HG02588 (cell line): ENCODE measurements around the gene AATK.

ENCODE experiments used
- ATAC-seq: cut with Tn5 transposase; IDR thresholded peaks from one replicate; pipeline ENCODE4 v1.9.1; 2021; ENCODE audit warnings: mild to moderate bottlenecking, moderate library complexity; ENCODE audit not compliant: unreplicated experiment

AATK gene

DNA sequence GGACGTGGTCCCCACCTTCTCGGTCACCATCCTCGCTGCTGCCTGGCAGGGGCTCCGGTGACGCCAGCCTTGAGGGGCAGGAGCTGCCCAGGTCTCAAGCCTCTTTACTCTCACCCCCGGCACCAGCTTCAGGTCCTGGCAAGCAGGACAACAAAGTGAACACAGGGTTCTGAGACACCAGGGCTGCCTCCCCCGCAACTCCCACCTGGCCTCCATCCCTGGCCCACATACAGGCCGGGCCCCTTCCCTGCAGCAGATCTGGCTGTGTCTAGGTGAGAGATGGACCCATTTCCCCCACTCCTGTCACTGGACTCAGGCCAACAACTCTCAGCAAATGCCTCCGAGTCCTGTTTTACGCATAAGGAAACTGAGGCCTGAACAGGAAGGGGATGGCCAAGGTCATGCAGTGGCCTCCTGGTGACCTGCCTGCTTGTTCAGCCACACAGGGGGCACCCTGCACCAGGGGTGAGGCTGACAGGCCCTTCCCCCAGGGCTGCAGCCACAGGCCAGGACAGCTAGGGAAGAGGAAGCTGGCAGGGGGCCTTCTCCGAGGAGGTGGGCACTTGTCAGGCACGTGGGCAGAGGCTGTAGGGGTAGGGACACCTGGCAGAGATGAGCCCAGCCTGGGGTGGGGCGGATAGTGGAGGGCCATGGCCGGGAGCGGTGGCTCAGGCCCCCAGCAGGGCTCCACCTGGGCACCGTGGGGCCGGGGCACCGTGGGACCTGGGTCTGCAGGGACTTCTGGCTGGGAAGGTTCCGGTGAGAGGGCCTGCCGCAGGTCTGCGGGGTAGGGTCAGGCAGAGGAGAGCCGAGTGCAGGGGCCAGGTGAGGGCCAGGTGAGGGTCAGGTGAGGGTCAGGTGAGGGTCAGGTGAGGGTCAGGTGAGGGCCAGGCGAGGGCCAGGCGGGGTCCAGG lies 47.5 kb downstream of the AATK start:
- no peak for ATAC-seq

DNA sequence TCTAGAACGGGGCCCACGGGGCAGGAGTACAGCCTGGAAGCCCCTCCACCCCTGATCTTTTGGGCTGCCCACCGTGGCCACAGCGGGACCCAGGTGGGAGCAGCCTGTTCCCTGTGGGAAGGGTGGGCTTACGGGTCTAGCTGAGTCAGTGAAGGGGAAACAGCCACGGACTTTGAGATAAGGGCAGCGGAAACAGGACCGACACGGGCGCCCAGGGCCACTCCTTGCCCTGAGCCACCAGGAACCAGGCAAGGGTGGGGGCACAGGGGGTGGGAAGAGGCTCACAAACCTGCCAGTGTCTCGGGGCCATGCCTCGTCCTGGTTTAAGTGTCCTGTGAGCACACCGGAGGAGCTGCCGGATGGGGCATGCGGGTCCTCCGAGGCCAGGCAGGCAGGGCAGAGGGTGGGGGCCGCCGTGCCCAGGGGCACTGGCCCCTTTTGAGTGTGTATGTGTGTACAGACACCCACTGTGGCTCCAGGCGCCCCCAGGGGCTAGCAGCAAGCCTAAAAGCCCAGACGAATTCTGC lies 48.3 kb downstream of the AATK start:
- no peak for ATAC-seq

DNA sequence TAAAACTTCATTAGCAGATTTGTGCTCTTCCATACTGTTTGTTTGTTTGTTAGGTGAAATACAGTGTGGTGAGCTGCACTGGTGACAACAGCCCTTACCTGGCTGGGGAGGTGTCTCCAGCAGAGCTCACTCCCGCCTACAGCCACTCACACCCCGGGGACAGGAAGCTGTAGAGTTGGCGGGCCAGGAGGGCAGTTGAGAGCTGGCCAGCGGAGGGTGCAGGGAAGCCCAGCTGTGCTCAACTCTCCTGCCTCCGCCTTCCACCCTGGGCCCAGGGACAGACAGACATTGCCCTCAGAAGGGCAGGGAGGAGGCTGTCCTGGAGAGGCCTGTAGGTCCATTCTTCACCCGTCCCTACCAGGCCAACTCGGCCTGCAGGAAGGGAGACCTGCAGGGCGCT lies 49.3 kb downstream of the AATK start:
- ATAC-seq = no peak

DNA sequence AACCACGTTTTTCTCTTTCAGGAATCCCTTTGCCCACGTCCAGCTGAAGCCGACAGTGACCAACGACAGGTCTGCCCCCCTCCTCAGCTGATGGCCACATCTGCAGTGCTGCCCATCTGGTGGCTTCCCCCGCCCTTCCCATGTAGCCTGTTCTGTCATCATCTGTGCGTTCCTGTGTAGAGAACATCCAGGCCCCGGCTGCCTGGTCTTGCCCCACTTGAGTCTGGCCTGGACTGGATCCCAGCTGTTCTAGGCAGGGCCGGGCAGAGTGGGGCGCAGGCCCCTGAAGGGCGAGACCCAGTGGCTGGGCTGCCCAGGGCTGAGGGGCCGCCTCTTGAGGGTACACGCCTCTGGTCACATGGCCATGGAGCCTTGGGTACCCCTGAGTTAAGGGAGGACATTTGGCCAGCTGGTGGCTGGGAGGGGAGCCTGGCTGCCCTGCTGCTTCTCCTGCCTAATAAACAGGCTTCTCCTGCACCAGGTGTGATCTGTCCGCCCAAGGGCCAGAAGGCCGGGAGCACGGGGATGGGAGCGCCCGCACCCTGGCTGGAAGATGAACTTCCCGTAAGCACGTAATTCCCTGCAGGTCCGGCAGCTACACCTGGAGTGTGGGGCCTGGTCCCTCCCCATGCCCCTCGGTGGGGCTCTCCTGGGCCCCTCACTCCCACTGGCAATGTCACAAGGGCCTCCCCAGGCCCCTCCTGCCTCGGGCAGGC lies 50.1 kb downstream of the AATK start:
- ATAC-seq = no peak

DNA sequence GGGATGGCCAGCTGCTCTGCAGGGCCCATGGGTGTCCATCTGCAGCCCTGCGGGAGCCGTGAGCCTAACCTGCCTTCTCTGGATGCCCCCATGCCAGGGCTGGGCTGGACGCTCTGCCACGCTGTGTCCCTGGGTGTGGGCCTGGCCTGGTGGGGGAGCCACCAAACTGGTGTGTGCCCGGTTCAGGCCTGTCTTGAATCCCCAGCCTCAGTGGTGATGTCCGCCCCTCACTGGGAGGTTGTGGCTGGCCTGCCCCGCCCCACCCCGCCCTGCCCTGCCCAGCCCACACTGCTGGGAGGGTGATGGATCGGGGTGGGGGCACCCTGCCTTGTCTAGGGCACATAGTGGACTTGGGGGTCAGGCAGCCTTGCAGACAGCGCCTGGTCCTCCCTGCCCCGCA lies 50.8 kb downstream of the AATK start:
- ATAC-seq = no peak

DNA sequence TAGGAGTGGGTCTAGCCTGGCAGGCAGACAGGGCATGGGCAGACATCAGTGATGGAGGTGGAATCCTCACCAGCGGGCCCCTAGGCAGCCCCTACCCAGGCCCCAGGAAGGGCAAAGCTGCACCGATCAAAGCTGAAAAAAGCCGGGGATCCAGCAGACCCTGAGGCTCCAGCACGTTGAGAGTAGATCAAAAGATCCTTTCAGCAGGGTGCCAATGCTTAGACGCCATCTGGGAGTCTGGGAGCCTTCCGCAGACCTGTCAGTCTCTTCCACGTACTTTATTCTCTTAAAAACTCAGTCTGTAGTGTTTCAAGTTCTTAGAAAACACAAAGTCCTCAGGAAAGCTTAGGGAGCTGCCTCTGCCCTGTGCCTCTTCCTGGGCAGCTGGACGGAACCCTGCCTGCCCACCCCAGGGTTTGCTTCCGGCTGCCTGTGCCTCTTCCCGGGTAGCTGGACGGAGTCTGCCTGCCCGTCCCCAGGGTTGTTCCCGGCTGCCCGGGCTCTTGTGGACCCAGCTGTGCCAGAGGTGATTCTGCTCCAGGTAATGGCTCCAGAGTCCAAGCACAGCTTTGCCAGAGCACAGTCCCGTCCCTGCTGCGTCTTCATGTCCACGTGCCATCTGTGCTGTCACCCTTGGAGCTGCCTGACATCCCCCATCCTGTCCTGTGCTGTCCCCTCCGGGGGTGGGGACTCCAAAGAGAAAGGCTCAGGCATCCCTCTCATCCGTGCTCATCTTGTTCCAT lies 51.5 kb downstream of the AATK start:
- no peak for ATAC-seq

DNA sequence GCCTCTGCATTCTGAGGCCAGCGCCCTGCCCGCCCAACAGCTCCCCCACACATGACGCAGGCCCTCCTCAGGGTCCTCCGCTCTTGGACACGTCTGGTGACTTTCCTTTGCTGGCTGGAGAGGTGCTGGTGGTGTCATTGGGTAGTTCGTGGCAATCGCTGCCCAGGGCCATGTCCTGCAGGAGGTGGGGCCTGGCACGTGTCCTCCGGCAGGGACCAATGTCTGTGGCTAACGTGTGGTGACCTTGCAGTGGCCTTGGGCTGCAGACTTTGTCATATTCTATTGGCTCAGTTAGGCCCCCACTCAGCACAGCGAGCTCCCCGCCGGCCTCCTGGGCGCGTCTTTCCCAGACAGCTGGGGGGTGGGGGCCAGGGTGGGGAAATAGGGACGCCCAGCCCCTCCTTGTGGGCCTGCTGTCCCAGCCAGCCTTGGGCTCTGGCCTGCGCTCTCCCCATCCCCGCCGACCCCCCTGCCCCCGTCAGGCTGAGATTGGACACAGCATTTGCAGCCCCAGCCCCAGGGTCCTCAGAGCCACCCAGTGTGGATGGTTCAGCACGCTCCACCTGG lies 52.8 kb downstream of the AATK start:
- no peak for ATAC-seq

DNA sequence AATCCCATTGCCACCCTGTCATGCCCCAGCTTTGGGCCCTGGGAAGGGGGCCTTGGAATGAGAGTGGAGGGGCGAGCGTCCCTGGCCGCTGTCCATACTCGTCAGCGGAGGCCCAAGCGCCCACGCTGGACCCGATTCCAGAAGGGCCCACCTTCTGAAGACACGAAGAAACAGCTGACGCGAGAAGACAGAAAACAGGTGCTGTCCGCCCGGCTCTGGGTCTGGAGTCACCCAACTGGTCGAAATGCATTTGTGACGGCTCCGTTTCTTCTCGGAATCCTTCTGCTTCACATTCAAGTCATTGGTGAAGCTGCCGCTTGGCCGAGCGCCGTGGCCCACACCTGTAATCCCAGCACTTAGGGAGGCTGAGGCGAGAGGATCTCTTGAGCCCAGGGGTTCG lies 53.6 kb downstream of the AATK start:
- no peak for ATAC-seq

DNA sequence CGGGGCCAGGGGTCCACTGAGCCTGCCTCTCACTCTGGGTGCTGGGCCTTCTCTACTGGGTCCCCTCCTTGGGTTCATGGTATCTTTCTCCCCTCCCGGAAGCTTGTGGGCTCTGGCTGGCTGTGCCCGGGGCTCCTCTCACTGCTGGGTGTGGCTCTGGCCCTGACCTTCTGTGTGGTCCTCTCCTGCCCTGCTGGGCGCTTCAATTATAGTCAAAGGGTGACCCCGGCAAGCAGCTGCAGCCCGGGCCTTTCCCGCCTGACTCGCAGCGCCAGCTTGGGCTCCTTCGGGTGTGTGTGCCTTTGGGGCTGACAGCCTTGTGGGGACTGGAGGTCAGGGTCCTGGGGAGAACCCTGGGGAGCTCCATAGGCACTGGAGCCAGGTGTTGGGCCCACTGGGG lies 55.0 kb downstream of the AATK start:
- no peak for ATAC-seq

DNA sequence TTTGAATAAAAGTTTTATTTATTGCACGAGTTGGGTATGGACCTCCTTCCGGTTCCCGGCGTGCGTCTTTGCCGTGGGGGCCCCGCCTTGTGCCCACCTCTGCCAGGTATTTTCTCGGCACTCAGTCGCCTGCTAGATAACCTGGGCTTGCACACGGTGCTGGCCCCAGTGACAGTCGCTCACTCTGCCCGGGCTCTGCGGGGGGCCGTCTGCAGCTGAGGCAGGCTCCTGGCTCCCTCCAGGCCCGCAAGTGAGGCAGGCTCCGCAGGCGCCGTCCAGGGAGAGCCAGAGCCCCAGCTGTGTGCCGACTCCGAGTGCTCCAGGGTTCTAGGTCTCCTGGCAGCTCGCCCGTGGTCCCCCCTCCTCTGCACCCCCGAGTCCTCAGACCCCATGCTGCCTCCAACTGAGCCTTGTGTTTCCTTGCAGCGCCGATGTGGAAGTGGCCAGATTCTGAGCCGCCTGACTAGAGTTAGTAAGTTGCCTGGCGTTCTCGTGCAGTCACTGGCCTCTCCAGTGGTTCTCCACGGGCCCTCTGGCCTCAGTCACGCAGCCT lies 55.5 kb downstream of the AATK start:
- ATAC-seq = no peak

DNA sequence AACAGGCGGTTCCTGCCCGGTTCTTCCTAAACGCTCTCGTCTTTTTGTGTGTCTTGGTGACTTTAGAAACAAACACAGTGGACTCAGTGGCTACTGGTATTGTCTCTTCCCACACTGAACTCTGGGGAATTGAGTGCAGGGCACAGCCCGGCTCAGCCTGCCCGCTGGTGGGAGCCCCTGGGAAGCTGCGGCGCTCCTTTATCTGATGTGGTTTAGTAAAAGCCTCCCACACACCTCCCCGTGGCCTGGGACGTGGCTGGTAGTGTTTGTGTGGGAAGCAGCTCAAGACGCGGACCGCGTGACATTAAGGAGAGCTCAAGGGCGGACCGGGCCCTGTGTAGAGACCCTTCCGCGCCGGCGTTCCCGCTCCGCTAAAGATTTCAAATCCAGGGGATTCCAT lies 56.1 kb downstream of the AATK start:
- ATAC-seq = no peak

DNA sequence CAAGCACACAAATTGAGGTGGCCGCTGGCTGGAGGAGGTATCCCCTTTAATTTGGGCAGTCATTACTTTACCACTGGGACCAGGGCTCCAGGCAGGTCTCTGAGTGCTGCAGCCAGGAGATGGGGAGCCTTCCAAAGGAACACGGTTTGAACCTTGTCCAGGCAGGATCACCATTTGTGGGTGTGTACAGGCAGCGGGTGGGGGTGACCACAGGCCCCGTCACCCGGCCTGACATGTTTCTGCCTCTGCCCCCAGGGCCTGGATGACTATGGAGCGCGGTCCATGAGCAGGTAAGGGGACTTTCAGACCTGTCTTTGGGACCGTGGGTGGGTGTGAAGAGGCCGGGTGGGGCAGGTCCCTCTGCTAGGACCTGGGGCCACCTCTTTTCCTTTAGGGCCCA lies 57.8 kb downstream of the AATK start:
- ATAC-seq = no peak

DNA sequence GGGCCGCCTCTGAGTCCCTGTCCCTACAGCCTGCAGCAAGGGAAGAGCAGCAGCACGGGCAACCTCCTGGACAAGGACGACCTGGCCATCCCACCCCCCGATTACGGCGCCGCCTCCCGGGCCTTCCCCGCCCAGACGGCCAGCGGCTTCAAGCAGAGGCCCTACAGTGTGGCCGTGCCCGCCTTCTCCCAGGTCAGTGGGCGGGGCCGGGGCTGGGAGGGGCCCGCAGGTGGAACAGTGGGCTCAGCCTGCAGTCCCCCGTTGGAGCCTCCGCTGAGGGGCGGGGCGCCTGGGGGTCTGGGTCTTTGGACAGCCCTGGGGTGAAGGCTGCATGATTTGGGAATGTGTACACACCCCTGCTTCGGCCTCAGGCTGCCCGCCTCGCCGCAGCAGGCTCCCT lies 59.3 kb downstream of the AATK start:
- ATAC-seq = no peak

DNA sequence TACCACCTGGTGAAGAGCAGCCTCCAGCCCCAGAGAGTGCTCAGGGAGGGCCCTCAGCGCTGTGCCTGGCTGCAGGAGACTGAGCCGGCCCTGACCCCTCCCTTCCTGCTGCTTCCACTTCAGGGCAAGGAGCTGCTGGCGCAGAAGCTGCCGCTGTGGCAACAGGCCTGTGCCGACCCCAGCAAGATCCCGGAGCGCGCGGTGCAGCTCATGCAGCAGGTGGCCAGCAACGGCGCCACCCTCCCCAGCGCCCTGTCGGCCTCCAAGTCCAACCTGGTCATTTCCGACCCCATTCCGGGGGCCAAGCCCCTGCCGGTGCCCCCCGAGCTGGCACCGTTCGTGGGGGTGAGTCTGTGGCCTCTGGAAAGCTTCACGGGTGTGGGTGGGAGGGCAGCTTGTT lies 62.6 kb downstream of the AATK start:
- ATAC-seq = no peak

DNA sequence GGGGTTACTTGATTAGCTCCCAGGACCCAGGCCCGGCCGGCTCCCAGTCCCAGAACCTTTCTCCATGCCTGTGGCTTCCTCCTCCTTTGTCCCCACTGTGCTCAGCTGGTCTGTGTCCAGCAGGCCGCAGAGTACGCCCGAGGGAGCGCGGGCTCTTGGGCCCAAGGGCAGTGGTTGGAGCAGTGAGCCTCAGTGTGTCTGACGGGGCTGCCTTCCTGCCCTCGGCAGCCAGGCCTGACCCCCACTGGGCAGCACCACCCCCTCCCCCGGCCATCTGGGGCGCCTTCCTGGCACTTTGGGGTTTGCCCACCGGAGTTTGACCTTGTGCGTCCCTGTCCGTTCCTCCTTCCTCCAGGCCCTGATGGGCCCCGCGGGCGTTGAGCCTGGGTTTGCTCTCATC lies 63.2 kb downstream of the AATK start:
- no peak for ATAC-seq

DNA sequence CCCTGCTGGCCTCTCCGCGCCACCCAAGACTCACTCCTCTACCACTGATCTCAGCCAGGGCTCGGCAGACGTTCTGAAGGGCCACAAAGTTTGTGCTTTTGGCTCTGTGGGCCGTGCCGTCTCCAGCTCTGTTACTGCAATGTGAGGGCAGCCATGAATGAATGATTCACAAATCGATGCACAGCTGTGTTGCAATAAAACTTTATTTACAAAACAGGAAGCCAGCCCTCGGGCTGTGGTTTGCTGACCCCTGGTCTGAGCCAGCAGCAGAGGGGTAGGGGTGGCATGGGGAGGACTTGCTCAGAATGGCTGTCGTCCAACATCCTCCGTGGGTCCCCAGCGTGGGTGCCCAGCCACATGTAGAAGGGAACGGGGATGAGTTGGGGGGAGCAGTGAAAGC lies 63.7 kb downstream of the AATK start:
- no peak for ATAC-seq

DNA sequence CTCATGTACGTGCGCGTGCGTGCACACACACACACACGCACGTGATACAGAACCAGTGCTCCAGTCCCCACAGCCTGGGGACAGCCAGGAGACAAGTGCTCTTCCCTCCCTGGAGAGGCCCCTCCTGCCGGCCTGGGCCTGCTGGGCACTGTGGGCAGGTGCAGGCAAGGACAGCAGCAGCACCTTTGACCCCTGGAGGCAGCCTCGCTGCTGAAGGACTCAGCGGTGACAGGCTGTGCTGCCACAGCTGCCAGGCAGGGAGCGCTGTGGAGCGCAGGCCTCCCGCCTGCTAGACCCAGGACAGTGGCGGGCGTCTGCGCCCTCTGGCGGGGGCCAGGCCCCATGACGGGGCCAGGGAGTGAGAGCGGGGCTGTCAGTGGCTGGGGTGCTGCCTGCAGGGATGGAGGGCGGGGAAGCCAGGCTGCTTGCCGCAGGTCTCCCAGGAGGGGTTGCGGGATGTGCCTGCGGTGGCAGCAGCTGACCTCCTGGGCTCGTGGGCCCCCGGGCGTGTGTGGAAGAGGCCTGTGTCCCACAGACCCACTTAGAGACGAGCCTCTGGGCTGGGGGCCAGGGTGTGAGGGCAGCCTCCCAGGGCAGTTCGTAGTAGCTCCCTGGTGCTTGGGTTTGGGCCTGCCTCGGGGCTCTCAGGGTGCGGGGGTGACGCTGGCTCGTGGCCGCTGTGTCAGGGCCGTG lies 64.3 kb downstream of the AATK start:
- no peak for ATAC-seq

DNA sequence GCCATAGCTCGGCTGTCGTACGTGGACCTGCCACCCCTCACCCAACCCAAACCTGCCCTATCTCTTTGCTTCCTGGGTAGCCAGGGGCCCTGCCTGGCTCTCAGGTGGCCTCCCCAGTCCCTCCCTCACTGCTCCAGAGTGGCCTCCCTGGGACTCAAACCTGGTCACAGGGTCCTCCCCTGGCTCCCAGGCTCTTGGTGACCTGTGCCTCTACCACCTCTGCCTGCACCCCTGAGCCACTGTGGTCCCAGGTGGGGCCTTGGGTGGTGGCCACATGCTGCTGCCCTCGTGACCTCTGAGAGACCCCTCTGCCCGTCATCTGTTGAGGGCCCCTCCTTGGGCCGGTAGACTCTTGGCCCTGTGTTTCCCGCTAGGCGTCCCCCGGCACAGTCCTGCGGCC lies 65.4 kb downstream of the AATK start:
- no peak for ATAC-seq

DNA sequence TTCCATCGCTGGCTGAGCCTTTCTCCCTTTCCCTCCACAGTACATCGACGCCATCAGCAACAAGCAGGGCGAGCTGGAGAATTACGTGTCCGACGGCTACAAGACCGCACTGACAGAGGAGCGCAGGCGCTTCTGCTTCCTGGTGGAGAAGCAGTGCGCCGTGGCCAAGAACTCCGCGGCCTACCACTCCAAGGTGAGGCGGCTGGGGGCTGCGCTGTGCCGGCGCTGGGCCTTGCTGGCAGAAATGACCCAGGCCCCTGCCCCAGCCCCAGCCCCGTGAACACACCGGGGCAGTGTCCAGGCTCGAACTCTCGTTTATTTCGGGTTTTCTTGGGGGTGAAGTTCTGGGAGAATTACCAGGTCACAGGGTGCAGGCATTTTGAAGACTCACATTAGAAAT lies 66.1 kb downstream of the AATK start:
- no peak for ATAC-seq

DNA sequence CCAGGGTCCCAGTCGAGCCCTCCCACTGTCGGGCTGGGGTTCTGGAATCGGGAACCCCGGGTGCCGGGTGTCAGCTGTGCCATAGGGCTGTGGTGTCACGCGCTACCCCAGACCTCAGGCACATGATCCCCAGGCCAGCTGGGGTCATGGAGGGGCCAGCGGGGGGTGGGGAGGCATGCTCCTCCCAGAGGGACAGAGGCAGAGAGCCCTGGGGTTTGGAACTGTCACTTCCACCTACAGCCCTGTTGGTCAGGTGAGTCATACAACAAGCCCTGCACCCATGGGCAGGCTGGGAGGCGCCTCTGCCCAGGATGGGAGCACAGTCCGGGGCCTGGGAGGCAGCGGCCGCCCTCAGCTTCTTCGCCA lies 68.1 kb downstream of the AATK start:
- ATAC-seq = no peak
